HG03097 (cell line): Measurements from ENCODE around the gene HOGA1.
"Not testable (repeated sequence)": the region's sequence is repeated elsewhere in the genome, so short reads cannot be mapped to it uniquely, and the experiment has no call there.

Experiments
- ATAC-seq: cut with Tn5 transposase; IDR thresholded peaks from one replicate; pipeline ENCODE4 v1.9.1; 2021; ENCODE audit not compliant: unreplicated experiment, low FRiP score

HOGA1 gene

GRCh38 chr10:97642471-97643159 lies 58.4 kb downstream of the HOGA1 start:
- ATAC-seq: not testable (repeated sequence)

- ATAC-seq: no peak
Measured at GRCh38 chr10:97643441-97643985, 59.3 kb downstream of the HOGA1 start.

GRCh38 chr10:97644936-97645335 lies 60.7 kb downstream of the HOGA1 start:
- ATAC-seq: no peak

GRCh38 chr10:97647556-97647955 lies 63.4 kb downstream of the HOGA1 start:
- ATAC-seq: no peak

GRCh38 chr10:97648562-97649404 lies 64.6 kb downstream of the HOGA1 start:
- ATAC-seq: no peak

GRCh38 chr10:97649405-97649750 lies 65.2 kb downstream of the HOGA1 start:
- ATAC-seq: not testable (repeated sequence)

GRCh38 chr10:97650726-97651125 lies 66.5 kb downstream of the HOGA1 start:
- no peak for ATAC-seq

GRCh38 chr10:97651773-97652172 lies 67.6 kb downstream of the HOGA1 start:
- ATAC-seq: no peak

- ATAC-seq: no peak
Measured at GRCh38 chr10:97656777-97657176, 72.6 kb downstream of the HOGA1 start.

- ATAC-seq: no peak
Measured at GRCh38 chr10:97659589-97659988, 75.4 kb downstream of the HOGA1 start.
